Stimulated activated CD8-positive, alpha-beta memory T cell treated with anti-CD3 and anti-CD28 coated beads, Interleukin-12 subunit alpha, Interleukin-12 subunit beta, amount 100 ng/mL, for 4 hours (primary cell): ENCODE results near the gene FLCN.

Source experiments
- DNase-seq: peaks from one replicate; pipeline ENCODE4 v3.0.0-alpha.2; 2020; ENCODE audit warnings: low read depth

FLCN gene

DNA sequence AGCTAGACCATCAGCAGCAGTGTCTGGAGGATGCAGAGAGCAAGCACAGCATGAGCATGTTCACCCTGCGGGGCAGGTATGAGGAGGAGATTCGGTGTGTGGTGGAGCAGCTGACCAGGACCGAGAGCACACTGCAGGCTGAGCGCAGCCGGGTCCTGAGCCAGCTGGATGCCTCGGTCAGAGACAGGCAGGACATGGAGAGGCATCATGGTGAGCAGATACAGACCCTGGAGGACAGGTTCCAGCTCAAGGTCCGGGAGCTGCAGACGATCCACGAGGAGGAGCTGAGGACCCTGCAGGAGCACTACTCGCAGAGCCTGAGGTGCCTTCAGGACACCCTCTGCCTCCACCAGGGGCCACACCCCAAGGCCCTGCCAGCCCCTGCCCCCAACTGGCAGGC is 69.6 kb downstream of the FLCN start:
- DNase-seq, result no peak

DNA sequence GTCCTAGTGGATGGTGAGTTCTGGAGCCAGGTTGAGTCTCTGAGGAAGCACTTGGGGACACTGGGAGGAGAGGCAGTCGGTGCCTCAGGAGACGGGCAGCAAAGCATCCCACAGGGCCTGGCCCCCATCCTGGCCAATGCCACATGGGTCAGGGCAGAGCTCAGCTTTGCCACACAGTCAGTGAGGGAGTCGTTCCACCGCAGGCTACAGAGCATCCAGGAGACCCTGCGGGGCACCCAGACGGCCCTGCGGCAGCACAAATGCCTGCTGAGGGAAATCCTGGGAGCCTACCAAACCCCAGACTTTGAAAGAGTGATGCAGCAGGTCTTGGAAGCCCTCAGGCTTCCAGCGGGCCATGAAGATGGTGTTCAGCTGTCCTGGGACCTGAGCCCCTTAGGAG is 70.5 kb downstream of the FLCN start:
- no peak for DNase-seq

DNA sequence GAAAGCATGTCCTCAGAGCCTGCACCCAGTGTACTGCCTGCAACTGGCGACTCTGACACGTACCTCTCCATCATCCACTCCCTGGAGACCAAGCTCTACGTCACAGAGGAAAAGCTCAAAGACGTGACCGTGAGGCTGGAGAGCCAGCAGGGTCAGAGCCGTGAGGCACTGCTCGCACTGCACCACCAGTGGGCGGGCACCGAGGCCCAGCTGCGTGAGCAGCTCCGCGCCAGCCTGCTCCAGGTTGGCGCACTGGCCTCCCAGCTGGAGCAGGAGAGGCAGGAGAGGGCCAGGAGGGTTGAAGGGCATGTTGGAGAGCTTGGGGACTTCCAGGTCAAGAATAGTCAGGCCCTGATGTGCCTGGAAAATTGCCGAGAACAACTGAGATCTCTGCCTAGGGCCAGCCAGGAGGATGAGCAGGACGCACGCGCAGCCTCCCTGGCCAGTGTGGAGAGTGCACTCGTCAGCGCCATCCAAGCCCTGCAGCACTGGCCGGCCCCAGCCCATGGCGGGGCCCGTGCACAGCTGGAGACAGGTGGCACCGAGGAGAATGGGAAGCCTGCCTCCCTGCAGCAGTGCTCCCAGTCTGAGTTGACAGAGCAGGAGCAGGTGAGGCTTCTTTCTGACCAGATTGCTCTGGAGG is 71.2 kb downstream of the FLCN start:
- DNase-seq, result no peak

DNA sequence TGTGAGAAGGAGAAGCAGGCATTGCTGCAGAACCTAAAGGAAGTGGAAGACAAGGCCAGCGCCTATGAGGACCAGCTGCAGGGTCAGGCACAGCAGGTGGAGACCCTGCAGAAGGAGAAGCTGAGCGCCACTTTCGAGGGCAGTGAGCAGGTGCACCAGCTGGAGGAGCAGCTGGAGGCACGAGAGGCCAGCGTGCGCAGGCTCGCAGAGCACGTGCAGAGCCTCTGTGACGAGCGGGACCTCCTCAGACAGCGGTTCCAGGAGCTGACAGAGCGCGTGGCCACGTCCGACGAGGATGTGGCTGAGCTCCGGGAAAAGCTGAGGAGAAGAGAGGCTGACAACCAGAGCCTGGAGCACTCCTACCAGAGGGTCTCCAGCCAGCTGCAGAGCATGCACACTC is 72.3 kb downstream of the FLCN start:
- DNase-seq, result no peak

DNA sequence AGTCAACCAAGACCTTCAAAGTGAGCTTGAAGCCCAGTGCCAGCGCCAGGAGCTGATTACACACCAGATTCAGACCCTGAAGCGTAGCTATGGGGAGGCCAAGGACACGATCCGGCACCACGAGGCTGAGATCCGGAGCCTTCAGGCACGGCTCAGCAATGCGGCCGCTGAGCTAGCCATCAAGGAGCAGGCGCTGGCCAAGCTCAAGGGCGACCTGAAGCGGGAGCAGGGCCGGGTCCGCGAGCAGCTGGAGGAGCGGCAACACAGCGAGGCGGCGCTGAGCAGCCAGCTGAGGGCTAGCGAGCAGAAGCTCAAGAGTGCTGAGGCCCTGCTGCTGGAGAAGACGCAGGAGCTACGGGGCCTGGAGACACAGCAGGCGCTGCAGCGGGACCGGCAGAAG is 72.8 kb downstream of the FLCN start:
- no peak for DNase-seq
